HK-2 (cell line): ENCODE measurements around the gene VPS39.

Experiments
- DNase-seq: peaks from one replicate; pipeline ENCODE4 v3.0.0-alpha.2; 2018; ENCODE audit not compliant: unreplicated experiment

The VPS39 gene

DNA sequence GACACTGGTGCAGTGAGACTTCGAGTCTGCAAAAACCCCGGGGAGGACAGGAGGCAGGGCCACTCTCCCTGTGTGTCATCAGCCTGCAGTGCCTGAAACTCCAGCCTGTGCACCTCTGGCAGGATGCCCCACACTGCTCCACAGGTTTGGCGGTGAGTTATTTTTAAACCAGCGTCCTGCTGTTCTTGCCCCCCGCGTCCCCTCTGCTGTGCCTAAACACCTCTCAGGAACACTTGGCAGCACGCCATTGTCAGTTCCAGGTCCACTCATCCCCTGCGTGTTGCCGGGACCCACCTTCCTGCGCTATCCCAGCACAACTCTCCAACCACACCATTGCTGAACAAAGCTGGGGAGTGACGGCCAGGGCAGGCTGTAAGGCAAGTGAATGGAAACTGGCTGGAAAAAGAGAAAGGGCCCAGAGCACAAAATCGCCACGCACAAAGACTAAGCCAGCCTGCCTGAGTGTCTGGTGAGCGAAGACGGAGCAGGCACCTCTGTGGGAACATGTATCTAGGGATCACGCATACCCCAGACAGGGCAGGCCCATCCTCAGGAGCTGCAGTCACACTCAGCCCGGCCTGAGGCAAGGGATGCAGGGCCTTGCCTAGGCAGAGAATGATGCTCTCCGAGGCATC lies 48.6 kb downstream of the VPS39 start:
- no peak for DNase-seq

DNA sequence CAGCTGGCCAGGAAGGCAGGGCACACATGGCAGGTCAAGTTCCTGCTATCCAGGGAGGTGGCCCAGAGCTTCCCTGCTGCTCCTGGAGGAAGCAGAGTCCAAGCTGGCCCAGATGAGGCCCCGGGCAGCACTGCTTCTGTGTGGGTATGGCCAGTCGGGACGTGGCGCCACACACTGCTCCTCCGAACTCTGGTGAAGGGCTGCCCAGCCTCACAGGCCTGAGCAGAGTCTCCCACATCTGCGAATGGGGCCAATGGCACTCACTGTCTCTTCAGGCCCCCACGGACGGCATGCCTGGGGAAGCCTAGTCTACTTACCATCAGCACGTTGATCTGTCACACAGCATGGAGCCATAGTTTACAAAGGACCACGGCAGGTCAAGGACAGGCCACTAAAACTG lies 49.2 kb downstream of the VPS39 start:
- DNase-seq: no peak

DNA sequence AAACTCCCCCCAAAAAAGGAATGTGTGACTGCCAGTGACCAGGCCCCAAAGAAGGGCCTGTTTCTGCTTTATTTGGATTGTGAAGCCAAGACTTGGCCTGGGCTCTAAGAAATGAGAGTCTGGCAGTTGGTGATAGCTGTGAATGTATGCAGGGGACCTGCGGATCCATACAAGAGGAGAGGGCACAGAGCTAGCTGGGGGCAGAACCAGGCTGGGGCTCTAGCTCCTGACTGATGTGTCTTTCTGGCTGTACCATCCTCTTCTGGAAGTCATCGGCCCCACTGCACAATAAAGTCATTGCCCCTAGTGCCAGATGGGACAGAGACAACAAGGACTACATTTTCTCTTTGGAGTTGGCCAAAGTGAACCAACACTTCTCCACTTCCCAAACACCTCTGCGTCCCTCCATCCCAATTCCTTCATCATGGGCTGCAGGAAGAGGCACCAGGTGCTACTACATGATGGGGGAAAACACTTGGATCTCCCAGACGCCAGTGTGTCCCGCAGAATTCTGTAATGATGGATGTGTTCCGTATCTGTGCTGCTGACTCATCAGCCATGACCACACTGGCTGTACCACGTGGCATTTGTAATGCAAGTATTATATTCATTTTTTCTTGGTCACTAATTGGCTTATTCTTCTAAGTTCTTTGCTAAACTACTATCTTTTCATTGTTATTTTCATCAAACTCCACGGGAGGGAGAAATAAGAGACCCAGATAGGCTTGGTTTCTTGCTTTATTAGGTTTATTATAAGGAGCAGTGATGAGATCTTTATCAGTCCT lies 49.9 kb downstream of the VPS39 start:
- DNase-seq: no peak

- no peak for DNase-seq
Measured at GRCh38 chr15:42157381-42157780, 50.7 kb downstream of the VPS39 start.

GRCh38 chr15:42156243-42156922 lies 51.7 kb downstream of the VPS39 start, which contains the start of gene PLA2G4F:
PLA2G4F (minus strand) TSS chr15:42156636; CDS start chr15:42156549, 87 bp downstream.
- DNase-seq: no peak

DNA sequence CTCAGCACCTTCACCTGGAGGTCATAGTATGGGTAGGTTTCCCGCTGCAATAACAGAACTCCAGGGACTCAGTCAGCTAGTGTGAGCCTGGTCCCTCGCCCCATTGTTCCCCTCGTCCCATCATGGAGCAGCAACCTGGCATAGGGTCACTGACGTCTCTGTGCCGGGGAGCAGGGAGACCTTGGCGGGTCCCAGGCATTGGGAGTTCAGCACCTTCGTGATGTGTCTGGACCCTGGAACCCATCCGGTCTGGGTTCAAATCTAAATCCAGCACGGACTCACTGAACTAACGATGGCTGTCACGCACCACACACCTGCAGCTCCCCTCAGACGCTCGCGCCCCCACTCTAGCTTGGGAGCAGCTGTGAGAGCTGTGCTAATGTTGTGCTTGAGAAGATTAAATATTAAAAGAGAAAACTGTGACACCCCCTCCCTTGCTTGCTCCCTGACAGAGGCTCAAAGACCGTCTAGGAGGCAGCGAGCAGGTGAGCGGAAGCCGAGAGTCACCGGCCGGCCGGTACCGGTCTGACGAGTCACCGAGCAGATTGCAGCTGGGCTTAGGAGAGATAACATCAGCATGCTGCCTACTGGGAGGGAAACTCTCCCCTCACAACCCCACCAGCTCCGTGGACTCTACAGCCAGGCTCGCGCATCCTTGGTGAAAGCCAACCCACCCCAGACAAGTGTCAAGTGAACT lies 52.4 kb downstream of the VPS39 start:
- no peak for DNase-seq

- DNase-seq: no peak
Measured at GRCh38 chr15:42154956-42155355, 53.1 kb downstream of the VPS39 start.

DNA sequence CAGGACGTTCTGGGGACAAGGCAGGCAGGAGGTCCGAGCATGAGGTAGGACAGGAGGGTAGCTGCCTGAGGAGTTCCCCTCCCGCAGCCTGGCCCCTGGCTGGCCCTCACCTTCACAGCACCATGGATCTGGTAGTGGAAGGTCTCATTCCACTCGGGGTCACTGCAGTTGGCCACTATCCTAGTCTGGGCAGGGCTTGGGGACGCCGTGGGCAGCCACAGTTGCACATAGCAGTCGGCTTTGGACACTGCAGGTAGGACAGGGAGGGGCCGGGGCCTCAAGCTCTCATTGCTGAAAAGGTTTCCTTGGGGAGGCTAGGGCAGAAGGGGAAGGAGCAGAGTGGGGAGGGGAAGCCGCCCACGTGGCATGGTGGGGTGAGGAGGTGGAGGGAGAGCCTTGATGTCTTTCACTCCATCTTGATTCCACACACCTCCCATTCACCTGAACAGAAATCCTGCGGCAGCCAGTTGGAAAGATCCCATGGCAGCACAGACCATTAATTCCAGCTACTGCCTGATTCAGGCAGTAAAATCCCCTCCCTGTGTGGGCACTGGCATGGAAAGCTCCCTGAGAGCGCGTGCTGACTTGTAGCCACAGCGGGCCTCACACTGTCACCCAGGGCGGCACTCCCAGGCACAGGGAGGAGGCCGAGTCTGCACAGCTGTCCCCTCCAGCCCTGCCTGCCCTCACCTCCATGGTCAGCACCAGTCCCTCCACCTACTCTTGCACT lies 53.7 kb downstream of the VPS39 start:
- DNase-seq: no peak

GRCh38 chr15:42153874-42154211 lies 54.3 kb downstream of the VPS39 start:
- no peak for DNase-seq

DNA sequence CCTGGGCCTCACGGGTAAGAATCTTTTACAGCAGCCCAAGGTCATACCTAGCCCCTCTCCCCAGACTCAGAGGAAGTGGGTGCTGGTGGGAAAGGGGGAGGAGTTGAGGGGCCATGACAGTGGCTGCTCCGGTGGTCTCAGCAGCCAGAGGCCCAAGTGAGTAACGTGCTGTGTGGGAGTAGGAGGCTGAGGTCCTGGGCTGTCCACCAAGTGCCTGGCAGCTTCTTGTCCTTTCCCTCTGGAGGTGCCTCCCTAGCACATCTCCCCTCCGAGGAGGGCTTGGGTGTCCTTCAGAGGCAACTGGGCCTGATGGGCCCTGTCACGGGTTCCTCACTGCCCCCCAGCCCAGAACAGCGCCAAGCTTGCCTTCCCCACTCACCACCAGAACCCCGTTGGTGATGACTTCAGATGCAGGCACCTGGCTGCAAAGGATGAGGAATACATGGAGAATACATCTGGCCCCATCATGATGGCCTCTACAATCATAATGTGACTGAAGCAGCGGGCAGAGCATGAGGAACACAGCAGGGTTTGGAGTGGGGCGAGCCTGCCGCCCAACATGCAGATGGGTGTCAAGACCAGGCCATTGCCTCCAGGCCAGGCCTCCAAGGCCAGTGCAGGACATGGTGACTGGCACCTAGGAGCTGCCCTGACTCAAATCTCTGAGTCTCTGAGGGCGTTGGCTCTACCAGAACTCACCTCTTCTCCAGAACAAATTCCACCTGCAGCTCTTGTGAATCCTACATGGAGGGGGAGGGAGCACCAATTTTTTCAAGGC lies 55.0 kb downstream of the VPS39 start:
- no peak for DNase-seq

- no peak for DNase-seq
Measured at GRCh38 chr15:42152196-42152920, 55.7 kb downstream of the VPS39 start.

- DNase-seq: no peak
Measured at GRCh38 chr15:42151736-42152135, 56.4 kb downstream of the VPS39 start.

- no peak for DNase-seq
Measured at GRCh38 chr15:42151141-42151561, 57.0 kb downstream of the VPS39 start.

DNA sequence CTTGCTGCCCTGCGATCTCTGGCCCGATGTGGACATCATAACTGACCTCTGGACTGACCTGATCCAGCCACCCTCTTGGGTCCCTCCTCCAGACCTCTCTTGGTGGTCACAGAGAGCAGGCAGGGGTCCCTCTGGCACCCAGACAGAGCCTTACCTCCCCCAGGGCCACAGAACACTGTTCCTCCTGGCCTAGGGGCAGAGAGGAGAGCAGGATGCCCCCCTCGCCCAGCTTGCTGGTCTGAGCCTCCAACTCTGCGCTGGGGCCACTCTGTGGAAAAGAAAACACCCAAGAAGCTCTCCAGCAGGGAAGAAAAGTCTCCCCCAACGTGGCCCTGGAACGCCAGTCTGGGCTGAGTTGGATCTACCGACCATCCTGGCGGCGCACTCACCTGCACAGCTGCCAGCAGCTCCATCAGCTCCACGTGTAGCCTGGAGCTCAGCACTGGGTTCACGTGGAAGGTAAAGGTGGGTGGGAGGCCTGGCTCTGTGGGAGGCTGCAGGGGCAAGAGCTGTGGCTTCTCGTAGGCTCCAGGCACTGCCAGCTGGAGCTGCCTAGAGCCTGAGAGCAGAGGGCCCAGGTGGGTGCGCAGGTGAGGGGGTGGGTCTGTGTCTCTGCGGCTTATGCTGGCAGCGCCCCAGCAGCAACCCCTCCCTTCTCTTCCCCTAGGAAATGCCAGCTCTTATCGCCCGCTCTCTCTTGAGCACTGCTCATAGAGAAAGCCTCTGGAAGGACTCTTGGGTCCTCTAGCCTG lies 57.7 kb downstream of the VPS39 start:
- DNase-seq: no peak

DNA sequence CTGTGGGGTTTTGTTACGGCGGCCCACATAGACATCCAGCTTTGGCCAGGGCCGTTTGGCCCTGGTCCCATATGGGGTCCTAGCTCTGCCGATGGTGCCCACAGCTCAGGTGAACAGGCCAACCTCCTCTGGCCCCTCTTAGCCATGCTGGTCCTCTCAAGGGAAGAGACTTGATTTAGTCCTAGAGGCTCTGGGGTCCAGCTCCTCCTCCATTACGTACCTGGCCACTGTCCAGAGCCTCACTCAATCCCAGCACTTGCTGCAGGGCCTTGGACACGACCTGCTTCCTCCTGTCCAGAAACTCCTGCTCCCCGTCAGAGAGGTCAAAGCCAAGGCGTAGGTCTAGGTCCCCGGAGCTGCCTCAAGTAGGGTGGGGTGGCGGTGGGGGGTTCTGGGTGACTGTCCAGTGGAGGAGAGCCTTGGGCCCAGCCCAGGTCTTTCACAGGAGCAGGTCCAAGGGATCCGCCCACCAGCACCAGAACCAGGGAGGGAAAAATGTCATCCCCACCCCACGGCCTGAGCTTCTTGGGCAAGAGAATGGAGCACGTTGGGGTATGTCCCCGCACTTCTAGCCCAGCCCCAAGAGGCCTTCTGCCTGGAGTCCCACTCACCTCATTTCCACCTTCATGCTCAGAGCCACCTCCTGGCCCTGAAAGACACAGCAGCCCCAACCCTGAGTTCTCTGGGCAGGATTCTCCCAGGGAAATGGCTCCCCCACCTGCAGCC lies 58.4 kb downstream of the VPS39 start:
- DNase-seq: no peak

GRCh38 chr15:42148808-42149492 lies 59.2 kb downstream of the VPS39 start:
- DNase-seq: no peak

GRCh38 chr15:42147431-42147735 lies 60.7 kb downstream of the VPS39 start:
- no peak for DNase-seq
